Epithelial cell of umbilical artery (primary cell): ENCODE data around the gene CHRDL2. TPM values are rescaled to one million over a fixed set of nuclear protein-coding genes. Genes with fewer than 3 reads are reported as not detected.

Experiments used
- total RNA-seq: library from RNA; depleted of rRNA; stranded (reverse); fragments of >200 nt; gene quantifications from 2 replicates; pipeline ENCODE4 v1.2.3, GENCODE V29; 2014

Gene CHRDL2, protein sequence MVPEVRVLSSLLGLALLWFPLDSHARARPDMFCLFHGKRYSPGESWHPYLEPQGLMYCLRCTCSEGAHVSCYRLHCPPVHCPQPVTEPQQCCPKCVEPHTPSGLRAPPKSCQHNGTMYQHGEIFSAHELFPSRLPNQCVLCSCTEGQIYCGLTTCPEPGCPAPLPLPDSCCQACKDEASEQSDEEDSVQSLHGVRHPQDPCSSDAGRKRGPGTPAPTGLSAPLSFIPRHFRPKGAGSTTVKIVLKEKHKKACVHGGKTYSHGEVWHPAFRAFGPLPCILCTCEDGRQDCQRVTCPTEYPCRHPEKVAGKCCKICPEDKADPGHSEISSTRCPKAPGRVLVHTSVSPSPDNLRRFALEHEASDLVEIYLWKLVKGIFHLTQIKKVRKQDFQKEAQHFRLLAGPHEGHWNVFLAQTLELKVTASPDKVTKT
- total RNA-seq: not detected in 2 replicates

DNA sequence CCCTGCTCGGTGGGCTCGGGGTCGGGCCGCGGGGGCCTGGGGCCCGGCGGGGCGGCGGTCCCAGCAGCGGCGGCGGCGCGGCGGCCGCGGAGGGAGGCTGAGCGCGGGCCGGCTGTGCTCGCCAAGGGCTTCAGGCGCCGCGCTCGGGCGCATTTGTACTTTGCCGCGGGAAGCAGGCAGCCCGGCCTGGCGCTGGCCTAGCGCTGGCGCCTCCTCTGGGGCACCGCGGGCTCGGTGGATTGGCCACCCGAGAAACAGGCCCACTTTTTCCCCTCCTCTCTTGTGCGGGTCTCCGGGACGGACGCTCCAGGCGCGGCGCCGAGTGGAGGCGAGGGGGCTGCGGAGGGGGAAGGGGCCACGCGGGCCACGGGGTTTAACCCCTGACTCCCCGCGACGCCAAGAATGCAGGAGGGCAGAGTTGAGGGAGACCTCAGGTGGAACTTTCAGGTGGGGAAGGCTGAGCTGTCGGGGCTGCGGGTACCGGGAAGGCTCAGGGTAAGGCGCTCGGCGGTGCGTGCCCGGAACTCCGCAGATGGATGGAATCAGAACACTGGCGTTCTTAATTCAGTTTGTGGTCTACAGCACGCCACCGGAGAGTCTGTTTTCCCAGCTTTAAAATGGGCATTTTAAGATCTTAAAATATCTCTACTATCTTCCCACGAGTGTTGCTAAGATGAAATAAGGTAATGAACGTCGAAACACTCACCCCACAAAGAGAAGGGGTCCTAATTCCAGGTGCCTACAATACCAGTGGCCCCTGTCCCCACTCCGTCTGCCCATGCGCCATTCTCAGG is at the start of gene CHRDL2:
CHRDL2 (minus strand) TSS at position 126 of the 794 bp plus-strand sequence. CDS start 538 bp downstream, outside the sequence.

DNA sequence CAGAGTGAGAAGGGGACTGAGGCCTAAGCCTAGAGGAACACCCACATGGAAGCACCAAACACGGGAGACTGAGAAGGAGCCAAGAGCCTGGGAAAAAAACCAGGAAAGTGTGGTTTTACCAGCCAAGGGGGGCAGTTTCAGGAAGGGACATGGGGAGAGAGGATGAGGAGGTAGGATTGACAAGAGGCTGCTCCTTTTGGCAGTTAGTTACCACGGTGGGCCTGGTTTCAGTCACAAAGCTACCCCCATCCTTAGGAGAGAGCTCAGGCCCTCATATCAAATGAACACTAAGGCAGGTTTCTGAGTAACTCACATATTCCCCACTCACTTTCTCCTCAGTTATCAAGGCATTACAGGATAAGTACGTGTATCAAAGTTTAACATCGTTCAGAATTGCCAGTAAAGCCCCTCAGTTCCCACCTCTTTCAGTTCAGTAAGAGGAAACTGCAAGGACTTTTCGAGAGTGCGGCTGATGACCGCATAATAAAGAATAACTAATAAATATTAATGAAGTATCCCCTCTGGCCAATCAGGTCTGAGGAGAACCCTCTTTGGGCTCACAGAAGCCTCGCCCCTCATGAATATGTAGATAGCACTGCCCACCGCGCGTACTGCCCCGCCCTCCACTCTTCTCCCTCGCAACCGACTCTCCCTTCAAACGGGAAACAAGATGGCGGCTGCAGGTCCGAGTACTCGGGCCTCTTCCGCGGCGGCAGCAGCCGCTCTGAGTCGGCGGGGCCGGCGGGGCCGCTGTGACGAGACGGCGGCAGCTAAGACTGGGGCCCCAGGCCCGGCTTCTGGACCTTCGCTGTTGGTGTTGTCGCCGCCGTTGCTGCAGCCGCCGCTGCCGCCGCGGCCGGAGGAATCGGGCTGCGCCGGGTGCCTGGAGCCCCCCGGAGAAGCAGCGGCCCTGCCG is 17.2 kb upstream of the CHRDL2 start, which contains the start of gene RNF169:
RNF169 (plus strand) TSS at position 639 of the 916 bp plus-strand sequence; CDS start at position 671, 32 bp downstream.

Other genes starting within 250 kb of the CHRDL2 start
- 2.1 and 3.9 TPM in 2 replicates for gene LIPT2, start 237.7 kb downstream of the CHRDL2 start, total RNA-seq
- gene POLD3, start 138.8 kb downstream of the CHRDL2 start, total RNA-seq: 9.7 and 15.2 TPM in 2 replicates
- 9.7 and 20.2 TPM in 2 replicates for gene RNF169, start 17.4 kb upstream of the CHRDL2 start, total RNA-seq
- 4.5 and 7.1 TPM in 2 replicates for gene XRRA1, start 217.7 kb upstream of the CHRDL2 start, total RNA-seq
- 13.6 and 40.7 TPM in 2 replicates for gene SPCS2, start 217.8 kb upstream of the CHRDL2 start, total RNA-seq